ENCODE results near the gene ASTN2.

Gene ASTN2

GRCh38 chr9:117444501-117444900 lies 29.6 kb upstream of the ASTN2 start:
- H3K36me3 ChIP-seq (replicated peaks) = no peaks in the 10 kb centered on the region
- no peak overlapping the region for H3K27ac ChIP-seq
- in situ Hi-C loops (cut with HindIII; ENCODE audit: low pct_ligation_motif_present, low sequenced_read_pairs) = no loop called here
- H3K27me3 ChIP-seq (replicated peaks) = no peaks in the 10 kb centered on the region
- no peak overlapping the region for H3K4me3 ChIP-seq (ENCODE audit: low read depth, low read length)
- no peak for DNase-seq
- no peak for TF ChIP-seq CTCF (IDR thresholded peaks at IDR 0.05; ENCODE audit: low read depth, low read length, missing control alignments)

- TF ChIP-seq CTCF (IDR thresholded peaks at IDR 0.05; ENCODE audit: low read depth, low read length, missing control alignments) = no peak
- Histone ChIP-seq H3K27ac (no peak overlapping the region), H3K36me3 (replicated peaks) (no peaks in the 10 kb centered on the region), H3K27me3 (replicated peaks) (no peaks in the 10 kb centered on the region), H3K4me3 (ENCODE audit: low read depth, low read length) (no peak overlapping the region)
- in situ Hi-C loops (cut with HindIII; ENCODE audit: low pct_ligation_motif_present, low sequenced_read_pairs) = no loop called here
- DNase-seq = no peak
Measured at GRCh38 chr9:117437283-117437682, 22.4 kb upstream of the ASTN2 start.

GRCh38 chr9:117435630-117436261 lies 20.9 kb upstream of the ASTN2 start:
- Histone ChIP-seq H3K27me3 (replicated peaks) (no peaks in the 10 kb centered on the region), H3K27ac (no peak overlapping the region), H3K36me3 (replicated peaks) (no peaks in the 10 kb centered on the region), H3K4me3 (ENCODE audit: low read depth, low read length) (no peak overlapping the region)
- no peak for DNase-seq
- TF ChIP-seq CTCF (IDR thresholded peaks at IDR 0.05; ENCODE audit: low read depth, low read length, missing control alignments) = no peak
- in situ Hi-C loops (cut with HindIII; ENCODE audit: low pct_ligation_motif_present, low sequenced_read_pairs) = no loop called here

- no peak overlapping the region for H3K27ac ChIP-seq
- no peak overlapping the region for H3K4me3 ChIP-seq (ENCODE audit: low read depth, low read length)
- no peak for DNase-seq
- no peak for TF ChIP-seq CTCF (IDR thresholded peaks at IDR 0.05; ENCODE audit: low read depth, low read length, missing control alignments)
- in situ Hi-C loops (cut with HindIII; ENCODE audit: low pct_ligation_motif_present, low sequenced_read_pairs) = no loop called here
- no peaks in the 10 kb centered on the region for H3K27me3 ChIP-seq (replicated peaks)
- no peaks in the 10 kb centered on the region for H3K36me3 ChIP-seq (replicated peaks)
Measured at GRCh38 chr9:117434566-117434965, 19.7 kb upstream of the ASTN2 start.

GRCh38 chr9:117430813-117431212 lies 16.0 kb upstream of the ASTN2 start:
- Histone ChIP-seq H3K4me3 (ENCODE audit: low read depth, low read length) (no peak overlapping the region), H3K27ac (no peak overlapping the region), H3K27me3 (replicated peaks) (no peaks in the 10 kb centered on the region), H3K36me3 (replicated peaks) (no peaks in the 10 kb centered on the region)
- in situ Hi-C loops (cut with HindIII; ENCODE audit: low pct_ligation_motif_present, low sequenced_read_pairs) = no loop called here
- DNase-seq = no peak
- TF ChIP-seq CTCF (IDR thresholded peaks at IDR 0.05; ENCODE audit: low read depth, low read length, missing control alignments) = no peak

- H3K27me3 ChIP-seq (replicated peaks) = no peaks in the 10 kb centered on the region
- no peaks in the 10 kb centered on the region for H3K36me3 ChIP-seq (replicated peaks)
- DNase-seq = no peak
- no peak overlapping the region for H3K4me3 ChIP-seq (ENCODE audit: low read depth, low read length)
- TF ChIP-seq CTCF (IDR thresholded peaks at IDR 0.05; ENCODE audit: low read depth, low read length, missing control alignments) = no peak
- in situ Hi-C loops (cut with HindIII; ENCODE audit: low pct_ligation_motif_present, low sequenced_read_pairs) = no loop called here
- H3K27ac ChIP-seq = no peak overlapping the region
Measured at GRCh38 chr9:117427357-117427913, 12.6 kb upstream of the ASTN2 start.

All from brain microvascular endothelial cell (primary cell).